ENCODE data around the gene LIPA. TPM values are rescaled to one million over a fixed set of nuclear protein-coding genes. Genes with fewer than 3 reads are reported as not detected.

Gene LIPA
- total RNA-seq, 1 donor from 2014 or later, result 54.4 TPM

DNA sequence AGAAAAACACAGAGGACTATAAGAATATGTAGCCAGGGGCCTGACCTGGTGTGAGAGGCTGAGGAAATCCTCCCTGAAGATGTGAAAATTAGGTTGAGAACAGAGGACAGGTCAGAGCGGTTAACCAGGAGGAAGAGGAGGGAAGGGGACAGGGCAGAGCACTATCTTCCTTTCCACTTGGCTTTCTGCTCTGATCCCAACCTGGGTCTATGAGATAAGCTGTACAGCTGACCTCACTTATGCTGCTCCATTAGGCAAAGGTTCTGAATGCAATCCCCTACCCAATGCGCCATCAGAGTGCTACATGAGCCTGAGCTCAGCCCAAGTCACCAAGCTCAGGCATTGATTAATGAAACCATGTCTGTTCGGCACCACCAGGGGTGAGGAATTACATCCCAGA lies 10.5 kb downstream of the LIPA start:
- no peak for DNase-seq (ENCODE audit: low read depth in 2 of 2)

DNA sequence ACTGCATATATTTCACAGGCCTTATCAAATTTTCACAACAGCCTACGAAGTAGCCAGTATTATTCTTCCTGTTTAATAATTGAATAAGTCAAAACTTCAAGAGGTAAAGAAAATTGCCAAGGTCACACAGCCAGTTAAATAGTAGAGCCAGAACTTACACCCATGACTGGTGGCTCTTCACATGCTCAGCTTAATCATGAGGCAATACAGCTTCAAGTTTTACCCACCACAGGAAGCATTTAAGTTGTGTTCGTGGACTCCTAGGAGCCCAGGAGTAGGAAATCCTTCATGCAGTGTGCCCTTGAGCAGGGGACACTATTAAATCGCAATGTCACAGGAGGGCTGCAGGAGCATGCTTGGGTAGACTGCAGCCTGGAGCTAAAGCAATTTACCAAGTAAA lies 11.1 kb downstream of the LIPA start:
- no peak for DNase-seq (ENCODE audit: low read depth in 2 of 2)

DNA sequence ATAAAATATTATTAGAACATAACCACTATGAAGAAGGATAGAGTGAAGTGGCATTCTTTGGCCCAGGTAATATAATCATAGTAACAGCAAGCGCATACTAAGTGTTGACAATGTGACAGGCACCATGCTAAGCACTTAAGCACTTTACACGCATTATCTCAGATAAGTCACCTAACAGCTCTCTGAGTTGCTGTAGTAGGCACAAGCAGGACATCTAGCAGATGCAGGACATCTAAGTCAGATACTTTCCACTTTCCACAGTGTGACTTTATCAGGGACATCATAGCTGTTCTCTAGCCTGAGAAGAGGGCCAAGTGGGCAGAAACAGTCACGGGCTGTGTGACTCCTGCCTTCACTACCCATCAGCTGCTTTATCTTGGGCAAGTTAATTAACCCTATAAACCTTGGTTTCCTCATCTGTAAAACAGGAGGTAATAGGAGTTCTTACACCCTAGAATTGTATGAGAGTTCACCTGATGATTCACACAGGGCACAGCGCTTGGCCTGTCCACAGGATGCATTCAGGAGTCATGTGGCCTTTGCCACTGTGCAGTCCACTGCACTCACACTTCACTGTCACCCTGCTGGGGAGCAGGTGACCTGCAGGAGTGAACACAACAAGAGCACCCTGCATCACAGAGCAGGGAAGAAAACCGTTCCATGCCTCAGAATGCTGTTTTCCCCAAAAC lies 12.5 kb downstream of the LIPA start:
- DNase-seq (ENCODE audit: low read depth in 2 of 2), result no peak

DNA sequence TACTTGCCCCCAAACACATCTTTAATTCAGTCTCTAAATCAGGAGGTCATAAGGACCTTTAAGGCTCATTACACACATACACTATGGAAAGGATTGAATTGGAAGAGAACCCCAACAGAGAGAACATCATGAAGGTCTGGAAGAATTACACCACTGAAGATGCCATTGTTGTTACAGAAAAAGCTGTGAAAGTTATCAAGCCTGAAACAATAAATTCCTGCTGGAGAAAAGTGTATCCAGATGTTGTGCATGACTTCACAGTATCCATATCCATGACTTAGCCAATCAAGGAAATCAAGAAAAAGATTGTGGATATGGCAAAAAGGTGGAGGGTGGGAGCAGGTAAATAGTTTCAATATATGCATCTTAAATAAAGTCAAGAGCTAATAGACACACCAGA lies 13.7 kb downstream of the LIPA start:
- no peak for DNase-seq (ENCODE audit: low read depth in 2 of 2)

DNA sequence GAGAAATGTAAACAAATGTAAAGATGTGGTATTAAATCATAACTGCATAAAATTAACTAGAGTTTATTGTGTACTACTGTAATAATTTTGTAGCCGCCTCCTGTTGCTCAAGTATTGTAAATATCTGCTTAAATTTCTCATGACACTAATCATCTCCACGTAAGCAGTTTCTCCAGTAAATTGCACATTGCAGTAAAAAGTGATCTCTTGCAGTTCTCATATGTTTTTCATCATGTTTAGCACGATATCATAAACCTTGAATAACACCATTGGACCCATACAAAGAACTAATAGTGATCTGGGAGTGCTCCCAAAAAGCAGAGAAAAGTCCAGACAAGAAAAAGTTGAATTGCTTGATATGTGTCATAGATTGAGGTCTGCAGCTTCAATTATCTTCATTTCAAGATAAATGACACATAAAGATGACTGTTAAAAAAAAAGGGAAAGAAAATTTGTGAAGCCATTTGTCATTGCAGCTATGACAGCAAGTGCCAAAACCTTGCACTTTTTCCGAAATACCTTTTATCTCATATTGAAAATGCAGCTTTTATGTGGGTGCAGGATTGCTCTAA lies 15.3 kb downstream of the LIPA start:
- no peak for DNase-seq (ENCODE audit: low read depth in 2 of 2)

DNA sequence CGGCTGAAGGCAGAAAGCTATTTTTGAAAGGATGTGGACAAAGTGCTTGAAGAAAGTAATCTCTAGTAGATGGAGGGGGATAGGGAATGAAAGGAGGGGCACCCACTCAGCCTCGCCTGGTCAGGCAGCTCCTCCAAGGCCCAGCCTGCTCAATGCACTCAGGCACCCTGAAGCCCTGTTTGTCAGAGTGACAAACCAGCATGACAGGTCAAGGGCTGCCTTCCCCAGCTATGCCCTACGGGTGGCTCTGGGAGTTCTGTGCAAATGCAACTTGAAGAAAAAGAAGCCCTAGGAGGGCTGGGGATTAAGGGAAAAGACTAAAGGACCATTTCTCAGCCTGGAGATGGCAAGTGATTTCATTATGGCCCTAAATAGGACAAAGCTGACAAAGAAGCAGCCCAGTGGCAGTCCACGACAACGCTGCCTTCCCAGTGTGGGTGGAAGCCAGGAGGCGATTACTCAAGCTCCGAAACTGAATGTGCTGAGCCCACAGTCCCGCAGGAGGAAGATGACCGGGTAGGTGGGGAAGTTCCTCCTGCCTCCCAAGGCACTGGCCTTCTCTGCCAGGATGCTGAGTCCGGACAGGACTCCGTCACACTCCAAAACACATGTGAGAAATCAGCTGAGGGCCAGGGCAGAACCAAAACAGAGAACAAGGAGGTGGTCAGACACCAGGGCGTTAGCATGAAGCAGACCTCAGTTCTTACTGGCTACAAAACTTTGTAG lies 16.3 kb downstream of the LIPA start:
- DNase-seq (ENCODE audit: low read depth in 2 of 2), result no peak

DNA sequence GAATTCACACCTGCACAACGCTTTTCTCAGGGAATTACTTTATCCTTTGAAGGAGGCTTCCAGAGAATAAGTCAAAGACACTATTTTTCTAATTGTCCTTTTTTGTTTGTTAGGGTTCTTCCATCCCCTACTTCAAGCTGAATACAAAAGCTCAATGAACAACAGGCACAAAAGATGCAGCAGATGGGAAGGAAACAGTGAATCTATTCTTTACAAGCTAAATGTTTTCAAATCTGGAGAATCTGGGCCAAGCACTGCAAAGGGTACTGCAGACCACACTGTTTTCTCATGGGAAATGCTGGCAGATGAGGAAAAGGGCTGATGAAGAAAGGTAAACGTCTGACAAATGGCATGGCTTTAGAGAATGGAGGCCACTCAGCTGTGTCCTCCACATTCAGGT lies 18.5 kb downstream of the LIPA start:
- DNase-seq (ENCODE audit: low read depth in 2 of 2), result no peak

DNA sequence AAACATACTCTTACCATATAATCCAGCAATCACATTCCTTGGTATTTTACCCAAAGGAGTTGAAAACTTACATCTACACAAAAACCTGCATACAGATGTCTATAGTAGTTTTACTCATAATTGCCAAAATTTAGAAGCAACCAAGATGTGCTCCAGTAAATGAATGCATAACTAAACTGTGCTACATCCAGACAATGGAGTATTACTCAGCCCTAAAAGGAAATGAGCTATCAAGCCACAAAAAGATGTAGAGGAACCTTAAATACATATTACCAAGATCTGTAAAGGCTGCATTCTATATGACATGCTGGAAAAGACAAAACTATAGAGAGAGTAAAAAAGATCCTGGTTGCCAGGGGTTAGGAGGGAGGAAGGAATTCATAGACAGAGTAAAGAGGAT lies 22.6 kb downstream of the LIPA start:
- DNase-seq (ENCODE audit: low read depth in 2 of 2), result no peak

DNA sequence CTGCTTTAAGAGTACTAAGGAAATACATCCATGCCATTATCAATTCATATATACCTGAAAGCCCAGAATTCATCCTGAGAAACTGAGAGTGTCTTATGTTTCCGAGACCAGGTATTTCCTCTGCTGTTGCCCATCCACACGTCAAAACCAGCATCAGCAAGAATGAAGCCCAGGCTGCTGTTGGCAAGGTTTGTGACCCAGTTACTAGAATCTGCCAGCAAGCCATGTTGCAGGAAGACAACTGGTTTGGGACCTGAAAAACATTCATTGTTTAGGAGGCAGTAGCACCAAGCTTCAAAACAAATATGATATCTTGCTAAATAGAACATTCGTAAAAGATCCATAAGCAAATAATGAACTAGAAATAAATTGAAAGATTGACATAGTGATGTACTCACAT lies 23.4 kb downstream of the LIPA start:
- DNase-seq (ENCODE audit: low read depth in 2 of 2), result no peak

DNA sequence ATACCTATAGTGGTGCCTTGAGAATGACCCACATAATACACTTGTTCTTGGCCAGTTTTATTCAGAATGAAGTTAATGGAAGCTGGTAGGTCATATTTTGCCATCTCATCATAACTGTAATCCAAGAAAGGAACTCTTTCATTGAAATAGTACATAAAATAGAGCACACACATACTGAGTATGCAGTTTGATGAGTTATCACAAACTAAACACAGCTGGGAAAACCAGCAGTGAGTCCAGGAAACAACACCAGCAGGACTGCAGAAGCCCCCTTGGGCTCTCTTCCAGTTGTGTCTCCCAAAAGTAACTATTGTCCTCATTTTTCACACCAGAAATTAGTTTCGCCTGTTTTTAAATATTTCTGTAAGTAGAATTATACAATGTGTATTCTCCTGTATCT lies 24.7 kb downstream of the LIPA start:
- peak in 1 of 2 donors; percentile 51 for DNase-seq (ENCODE audit: low read depth in 2 of 2)

DNA sequence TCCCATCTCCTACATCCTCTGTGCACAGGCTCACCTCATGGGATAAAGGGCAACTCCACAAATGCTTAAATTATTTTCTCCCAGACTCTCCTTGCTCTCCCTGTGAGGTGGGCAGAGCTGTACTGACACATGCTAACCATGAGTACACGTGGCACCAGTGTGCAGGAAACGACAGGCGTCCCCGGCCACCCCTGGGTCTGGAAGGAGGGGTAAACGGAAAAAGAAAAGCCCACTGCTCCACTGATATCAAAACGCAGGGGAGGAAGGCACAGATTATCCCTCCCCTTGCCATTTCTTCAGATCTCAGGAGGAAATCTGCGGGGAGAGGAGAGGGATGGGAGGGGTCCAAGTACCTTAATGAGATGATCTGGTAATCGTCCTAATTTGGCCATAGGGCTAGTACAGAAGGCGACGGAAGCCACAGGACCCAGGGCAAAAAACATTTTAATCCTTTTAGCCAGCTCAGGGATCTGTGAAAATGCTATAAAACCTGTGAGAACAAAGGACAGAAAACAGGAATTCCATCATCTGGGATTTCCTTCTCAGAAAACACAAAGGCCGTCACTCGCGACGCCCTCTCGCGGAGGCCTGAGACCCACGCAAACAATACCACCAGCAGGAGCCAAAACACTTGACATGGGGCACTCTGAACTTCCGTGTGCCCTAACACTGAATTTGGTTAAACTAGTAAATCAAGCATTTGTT lies 26.7 kb downstream of the LIPA start:
- DNase-seq (ENCODE audit: low read depth in 2 of 2), result peak; percentile 77 to 92

DNA sequence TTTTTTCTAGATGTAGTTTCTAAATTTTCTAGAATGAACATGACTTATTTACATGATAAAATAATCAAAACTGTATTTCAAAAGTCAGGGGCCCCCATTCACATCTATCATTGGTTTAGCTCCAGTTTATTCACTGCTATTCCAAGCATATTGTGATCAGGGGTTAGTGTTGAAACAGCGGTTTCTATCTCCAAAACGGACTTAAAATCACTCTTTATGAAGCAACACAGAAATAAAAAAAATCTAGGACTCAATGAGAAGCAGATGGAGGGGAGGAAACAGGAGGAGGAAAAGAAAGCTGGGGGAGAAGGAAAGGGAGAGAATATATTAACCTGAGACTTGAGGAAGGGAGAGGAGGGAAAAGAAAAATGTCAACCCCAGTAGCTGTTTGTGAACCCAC lies 29.7 kb downstream of the LIPA start:
- no peak for DNase-seq (ENCODE audit: low read depth in 2 of 2)

DNA sequence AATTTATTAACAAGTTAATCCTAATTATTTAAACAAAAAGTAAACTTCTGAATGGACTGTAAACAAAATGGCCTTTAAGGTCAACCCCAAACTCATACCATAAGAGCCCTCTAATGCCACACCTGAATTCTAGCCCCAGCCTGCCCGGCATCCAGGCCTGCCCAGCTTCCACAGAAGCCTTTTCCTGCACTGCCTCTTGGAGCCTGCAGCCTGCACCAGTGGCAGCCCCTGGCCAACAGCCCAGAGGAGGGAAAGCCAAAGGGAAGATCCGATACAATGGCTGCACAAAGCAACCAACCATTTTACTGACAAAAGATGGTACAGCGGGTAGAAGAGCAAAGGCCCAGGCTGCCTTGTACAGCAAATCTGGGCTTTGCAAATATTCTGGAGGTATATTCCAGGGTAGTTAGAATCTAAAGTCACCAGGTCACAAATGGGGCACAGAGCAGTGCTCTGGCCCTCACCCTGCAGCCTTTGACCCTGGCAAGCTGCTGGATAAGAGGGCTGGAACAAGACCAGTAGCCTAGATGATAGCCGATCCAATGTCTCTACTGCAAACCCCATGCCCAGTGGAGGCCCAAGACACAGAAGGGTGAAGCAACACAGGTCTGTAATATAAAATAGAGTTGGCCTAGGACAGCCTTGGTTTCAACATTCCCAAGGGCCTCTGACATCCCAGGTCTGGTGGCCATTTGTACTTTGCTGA lies 31.9 kb downstream of the LIPA start:
- peak in 1 of 2 donors; percentile 22 for DNase-seq (ENCODE audit: low read depth in 2 of 2)

DNA sequence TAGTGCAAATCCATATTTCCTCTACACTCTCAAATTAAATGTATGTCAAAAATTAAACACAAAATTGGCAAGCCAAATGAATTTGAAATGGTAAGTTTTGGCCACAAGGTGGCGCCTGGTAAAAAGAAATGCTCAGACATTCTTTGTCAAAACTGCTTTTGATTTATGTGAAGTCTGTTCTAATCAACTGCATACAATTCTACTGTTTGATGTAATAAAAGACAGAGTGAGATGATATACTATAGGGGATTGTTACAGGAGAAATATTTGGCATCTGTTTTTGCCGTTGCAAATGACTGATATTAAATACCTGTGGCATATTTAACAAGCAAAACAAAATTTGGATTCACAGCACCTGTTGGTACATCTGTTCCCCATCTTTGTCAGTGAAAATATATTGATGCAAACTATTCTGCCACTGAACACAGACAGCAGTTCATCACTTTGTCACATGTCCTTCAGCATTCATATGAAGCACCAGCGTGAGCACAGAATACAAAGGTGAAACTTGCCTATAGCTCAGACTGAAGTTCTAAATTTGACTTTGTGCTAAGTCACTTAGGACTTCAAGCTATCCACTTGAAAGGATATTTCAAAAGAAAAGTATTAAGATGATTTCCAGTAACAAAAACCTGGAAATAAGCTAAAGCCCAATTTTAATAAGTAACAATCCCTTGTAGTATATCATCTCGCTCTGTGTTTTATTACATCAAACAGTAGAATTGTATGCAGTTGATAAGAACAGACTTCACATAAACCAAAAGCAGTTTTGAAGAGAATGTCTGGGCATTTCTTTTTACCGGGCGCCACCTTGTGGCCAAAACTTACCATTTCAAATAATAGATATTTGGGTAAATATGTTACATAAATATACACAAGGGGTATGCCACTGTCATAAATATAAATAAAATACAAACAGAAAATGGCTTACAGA lies 34.3 kb downstream of the LIPA start:
- DNase-seq (ENCODE audit: low read depth in 2 of 2), result peak; percentile 69 to 81

DNA sequence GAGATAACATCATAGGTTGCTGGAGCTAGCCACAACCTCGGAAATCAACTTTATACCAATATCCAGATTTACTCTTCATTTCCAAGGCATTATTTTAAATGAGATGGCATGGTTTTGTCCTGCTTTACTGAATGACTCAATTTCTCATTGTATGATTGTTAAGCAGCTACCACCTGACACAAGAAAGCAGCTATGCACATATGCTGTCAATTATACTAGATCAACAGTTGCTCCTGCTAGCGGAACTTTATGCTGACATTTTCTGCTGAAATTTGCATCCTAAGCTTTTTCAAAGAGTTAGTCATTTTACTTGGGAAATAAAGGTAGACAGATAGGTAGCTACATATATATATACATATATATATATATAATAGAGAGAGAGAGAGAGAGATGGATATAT lies 35.5 kb downstream of the LIPA start:
- DNase-seq (ENCODE audit: low read depth in 2 of 2), result no peak

DNA sequence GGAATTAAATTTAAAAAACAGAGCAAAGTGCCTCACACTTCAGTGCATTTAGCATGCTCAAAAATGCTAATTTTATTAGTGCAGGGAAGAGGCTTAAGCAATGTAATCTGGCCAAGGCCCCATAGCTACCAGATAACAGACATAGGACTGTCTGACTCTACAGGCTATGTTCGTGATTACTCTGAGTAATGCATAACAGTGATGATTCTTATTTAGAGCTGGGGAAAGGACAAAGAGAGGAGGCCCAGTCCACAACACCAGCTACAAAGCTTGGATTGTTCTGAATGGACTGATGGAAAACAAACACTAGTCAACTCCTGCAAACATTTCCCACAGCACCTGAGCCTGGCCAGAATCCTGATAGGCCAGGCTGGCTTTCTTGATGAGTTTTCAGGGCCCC lies 36.1 kb downstream of the LIPA start:
- DNase-seq (ENCODE audit: low read depth in 2 of 2), result no peak

DNA sequence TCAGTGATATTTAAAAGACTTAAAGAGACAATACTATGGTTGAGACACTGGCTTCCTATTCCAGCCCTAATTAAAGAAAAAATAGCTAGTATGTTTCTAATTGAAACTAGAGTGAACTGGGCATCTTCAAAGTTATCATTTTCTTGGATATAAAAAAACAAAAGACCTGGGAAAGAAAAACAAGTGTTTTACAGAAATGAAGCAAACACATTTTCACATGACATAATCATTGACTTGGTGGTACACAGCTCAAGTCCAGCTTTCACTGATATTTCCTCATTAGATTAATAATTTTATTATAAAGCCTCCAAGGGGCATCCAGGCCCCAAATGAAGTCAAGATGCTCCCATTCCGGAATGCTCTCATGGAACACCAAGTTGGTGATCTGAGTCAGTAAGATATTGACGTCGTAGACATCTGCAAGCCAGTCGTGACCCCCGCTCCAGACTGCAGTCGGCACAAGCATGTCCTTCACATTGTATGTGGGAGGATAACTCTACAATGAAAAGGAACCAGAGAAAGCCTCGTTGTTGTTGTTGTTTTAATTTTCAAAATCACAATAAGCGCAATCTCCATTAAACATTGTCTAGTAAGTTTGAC lies 36.9 kb downstream of the LIPA start:
- DNase-seq (ENCODE audit: low read depth in 2 of 2), result no peak

DNA sequence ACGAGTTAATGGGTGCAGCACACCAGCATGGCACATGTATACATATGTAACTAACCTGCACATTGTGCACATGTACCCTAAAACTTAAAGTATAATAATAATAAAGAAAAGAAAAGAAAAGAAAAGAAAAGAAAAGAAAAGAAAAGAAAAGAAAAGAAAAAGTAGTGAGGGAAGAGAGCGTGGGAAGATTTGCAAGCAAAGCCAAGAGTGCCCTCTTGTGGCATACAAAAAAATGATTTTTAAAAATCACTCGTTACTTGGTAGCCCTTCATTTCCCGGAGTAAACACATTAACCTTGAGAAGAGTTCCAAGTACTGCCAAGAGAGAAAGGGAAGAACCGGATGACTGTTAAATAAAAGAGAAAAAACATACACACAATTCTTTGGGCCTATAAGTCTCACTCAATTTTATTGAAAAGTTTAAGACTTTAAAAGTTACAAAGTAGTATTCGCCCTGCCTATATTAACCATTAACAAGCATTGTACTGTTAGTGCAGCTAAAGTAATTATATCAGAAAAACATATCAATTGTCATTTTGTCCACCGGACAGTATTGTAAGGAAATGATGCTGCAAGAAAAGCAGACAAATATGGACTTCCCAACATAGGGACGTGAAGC lies 38.3 kb downstream of the LIPA start:
- DNase-seq (ENCODE audit: low read depth in 2 of 2), result peak; percentile 58 to 70

DNA sequence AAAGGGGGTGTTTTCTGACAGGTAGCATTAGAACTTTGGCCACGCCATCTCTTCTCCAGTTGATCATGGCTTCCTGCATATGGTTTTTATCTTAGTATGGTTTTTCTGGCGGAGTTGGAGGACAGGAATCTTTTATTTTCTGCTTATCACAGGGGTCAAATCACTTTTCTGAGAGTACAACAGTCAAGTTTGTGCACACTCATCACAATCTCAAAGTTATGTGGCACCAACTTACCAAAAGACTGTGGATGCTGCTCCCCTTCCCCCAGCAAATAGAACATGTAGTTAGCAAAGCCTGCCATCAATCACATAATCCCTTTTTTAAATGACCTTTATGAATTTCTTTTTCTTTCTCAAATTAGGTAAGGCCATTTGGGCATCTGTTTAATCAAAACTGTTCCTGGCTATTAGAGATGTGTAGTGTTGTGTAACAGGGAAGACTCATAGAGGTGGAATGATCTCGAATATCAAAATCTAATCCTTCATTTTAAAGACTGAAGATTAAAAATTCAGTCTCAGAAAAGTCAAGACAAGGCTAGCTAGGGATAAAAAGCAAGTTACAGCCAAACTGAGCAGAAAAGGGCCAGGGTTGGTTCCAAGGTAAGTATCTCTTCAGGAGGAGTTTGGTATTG lies 40.7 kb downstream of the LIPA start:
- no peak for DNase-seq (ENCODE audit: low read depth in 2 of 2)
